Suppressor macrophage (primary cell): ENCODE results near the gene ZNF451.

Source experiments
- DNase-seq, 4 experiments: peaks; one replicate each; pipeline ENCODE4 v3.0.0-alpha.2; 2020 to 2022

Gene ZNF451

GRCh38 chr6:57210060-57210459 lies 120.1 kb downstream of the ZNF451 start:
- DNase-seq = no peak

DNA sequence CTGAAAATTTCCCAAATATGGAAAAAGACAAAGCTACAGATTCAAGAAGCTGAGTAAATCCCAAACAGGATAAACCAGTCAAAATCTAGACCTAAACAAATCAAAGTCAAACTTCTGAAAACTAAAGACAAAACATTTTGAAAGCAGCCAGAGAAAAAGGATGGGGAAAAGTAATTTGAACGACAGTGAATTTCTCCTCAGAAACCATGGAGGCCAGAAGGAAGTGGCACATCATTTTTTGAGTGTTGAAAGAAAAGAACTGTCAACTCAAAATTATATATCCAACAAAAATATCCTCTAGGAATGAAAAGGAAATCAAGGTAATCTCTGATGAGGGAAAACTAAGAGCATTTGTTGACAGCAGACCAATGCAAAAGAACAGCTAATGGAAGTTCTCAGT lies 125.3 kb downstream of the ZNF451 start:
- DNase-seq = no peak

GRCh38 chr6:57216235-57217101 lies 126.5 kb downstream of the ZNF451 start:
- no peak for DNase-seq

GRCh38 chr6:57217270-57217669 lies 127.3 kb downstream of the ZNF451 start:
- DNase-seq = no peak
